Breast epithelium (tissue), 4 donors: ENCODE measurements around the gene PGGHG. TPM values are rescaled to one million over a fixed set of nuclear protein-coding genes. Genes with fewer than 3 reads are reported as not detected.
"Not testable (repeated sequence)": the region's sequence is repeated elsewhere in the genome, so short reads cannot be mapped to it uniquely, and the experiment has no call there.

ENCODE experiments used
- DNase-seq, 2 donors: peaks; one replicate each; pipeline ENCODE4 v3.0.0-alpha.2; 2019; ENCODE audit warnings: low spot score in 2 of 2
- H3K27ac ChIP-seq, 2 donors: fragments of 200-600 bp; sonication (generic) in 1 of 2; one replicate each; pipeline ENCODE4 v1.5.1; 2016 to 2019; ENCODE audit warnings: mild to moderate bottlenecking in 1 of 2
- H3K27me3 ChIP-seq, 2 donors: fragments of 200-600 bp; sonication (generic) in 1 of 2; one replicate each; pipeline versions ENCODE4 v1.5.1 to v1.6.0; 2017 to 2019; ENCODE audit warnings: control low read depth in 1 of 2, mild to moderate bottlenecking in 1 of 2
- H3K36me3 ChIP-seq: fragments of 200-600 bp; one replicate; pipeline ENCODE4 v1.5.1; 2019
- H3K4me1 ChIP-seq, 2 donors: fragments of 200-600 bp; sonication (generic); one replicate each; pipeline ENCODE4 v1.5.1; 2016 to 2019; ENCODE audit warnings: control low read depth in 1 of 2
- H3K4me3 ChIP-seq, 3 donors: fragments of 200-600 bp; sonication (generic); 1 replicate in 2 of 3; 2 replicates in 1 of 3; pipeline ENCODE4 v1.5.1; 2016 to 2019; ENCODE audit warnings: mild to moderate bottlenecking in 3 of 3, moderate library complexity in 2 of 3
- H3K9me3 ChIP-seq, 2 donors: fragments of 200-600 bp; sonication (generic) in 1 of 2; one replicate each; pipeline ENCODE4 v1.5.1; 2016 to 2019; ENCODE audit warnings: control low read depth in 1 of 2
- POLR2A ChIP-seq: fragments of 450-650 bp; IDR thresholded peaks from one replicate; pipeline ENCODE4 v1.6.1; 2016; ENCODE audit warnings: antibody characterized with exemption, mild to moderate bottlenecking, moderate library complexity
- POLR2AphosphoS5 ChIP-seq, 3 donors: sonication (generic); formaldehyde crosslinking; IDR thresholded peaks; one replicate each; pipeline ENCODE4 v1.6.1; 2017; ENCODE audit warnings: antibody characterized with exemption in 3 of 3
- intact Hi-C: fragments of 100-400 bp; cut with DNase I; formaldehyde crosslinking; loops from one replicate; pipeline ENCODE4 v1.15.1; 2023; ENCODE audit warnings: low total_unique reads
- total RNA-seq, 3 donors: library from RNA; depleted of rRNA; stranded (reverse); fragments of >200 nt; gene quantifications; one replicate each; pipeline ENCODE4 v1.1.0, GENCODE V29; 2016
- TF ChIP-seq, protein P1 (sequence below), 3 donors: fragments of 450-650 bp; IDR thresholded peaks; one replicate each; pipeline ENCODE4 v1.5.1; 2016 to 2017; ENCODE audit warnings: antibody characterized with exemption in 3 of 3, mild to moderate bottlenecking in 3 of 3, moderate library complexity in 3 of 3

The PGGHG gene
- total RNA-seq, 3 donors from 2014 or later: 13.0 to 63.9 (median 37.3) TPM

DNA sequence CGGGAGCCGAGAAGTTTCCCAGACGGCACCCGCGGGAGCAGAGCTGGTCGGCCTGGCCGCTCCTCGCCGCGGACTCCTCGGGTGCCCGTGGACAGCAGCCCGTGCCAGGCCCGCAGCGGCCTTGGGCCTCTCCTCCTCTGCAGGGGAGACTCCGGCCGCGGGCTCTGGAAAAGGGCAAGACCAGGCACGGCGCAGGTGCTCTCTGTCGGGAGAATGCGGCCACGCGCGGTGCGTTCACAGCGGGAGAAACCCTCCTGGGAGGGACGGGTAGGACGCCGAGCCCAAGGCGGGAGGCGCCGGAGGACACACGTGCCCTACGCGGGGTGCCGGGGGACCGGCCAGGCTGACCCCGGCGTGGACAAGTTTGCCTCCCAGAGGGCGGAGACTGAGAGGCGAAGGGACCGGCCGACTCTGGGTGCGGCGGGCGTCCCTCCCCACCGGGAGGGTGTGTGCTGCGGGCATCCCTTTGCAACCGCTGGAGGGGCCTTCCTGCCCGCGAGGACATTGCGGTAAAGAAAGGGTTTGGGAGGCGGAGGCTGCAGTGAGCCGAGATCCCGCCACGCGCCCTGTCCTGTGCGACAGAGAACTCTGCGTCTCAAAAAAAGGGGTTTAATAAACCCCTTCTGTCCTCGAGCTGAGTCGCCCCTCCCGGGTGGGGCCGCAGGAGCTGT lies 27.2 kb downstream of the PGGHG start:
- Histone ChIP-seq H3K27ac (peak overlapping the region; percentile 65 to 93), H3K36me3 (no peaks in the 10 kb centered on the region), H3K4me1 (peaks cover 0 to 20% of the 10 kb centered on the region in 2 donors), H3K27me3 (no peaks in the 10 kb centered on the region), H3K4me3 (peak overlapping the region; percentile 52 to 88 (median 60)), H3K9me3 (no peaks in the 10 kb centered on the region)
- no peak for DNase-seq
- TF ChIP-seq, protein P1, sequence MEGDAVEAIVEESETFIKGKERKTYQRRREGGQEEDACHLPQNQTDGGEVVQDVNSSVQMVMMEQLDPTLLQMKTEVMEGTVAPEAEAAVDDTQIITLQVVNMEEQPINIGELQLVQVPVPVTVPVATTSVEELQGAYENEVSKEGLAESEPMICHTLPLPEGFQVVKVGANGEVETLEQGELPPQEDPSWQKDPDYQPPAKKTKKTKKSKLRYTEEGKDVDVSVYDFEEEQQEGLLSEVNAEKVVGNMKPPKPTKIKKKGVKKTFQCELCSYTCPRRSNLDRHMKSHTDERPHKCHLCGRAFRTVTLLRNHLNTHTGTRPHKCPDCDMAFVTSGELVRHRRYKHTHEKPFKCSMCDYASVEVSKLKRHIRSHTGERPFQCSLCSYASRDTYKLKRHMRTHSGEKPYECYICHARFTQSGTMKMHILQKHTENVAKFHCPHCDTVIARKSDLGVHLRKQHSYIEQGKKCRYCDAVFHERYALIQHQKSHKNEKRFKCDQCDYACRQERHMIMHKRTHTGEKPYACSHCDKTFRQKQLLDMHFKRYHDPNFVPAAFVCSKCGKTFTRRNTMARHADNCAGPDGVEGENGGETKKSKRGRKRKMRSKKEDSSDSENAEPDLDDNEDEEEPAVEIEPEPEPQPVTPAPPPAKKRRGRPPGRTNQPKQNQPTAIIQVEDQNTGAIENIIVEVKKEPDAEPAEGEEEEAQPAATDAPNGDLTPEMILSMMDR (IDR thresholded peaks at IDR 0.05): no peak
- intact Hi-C loops: no loop called here

DNA sequence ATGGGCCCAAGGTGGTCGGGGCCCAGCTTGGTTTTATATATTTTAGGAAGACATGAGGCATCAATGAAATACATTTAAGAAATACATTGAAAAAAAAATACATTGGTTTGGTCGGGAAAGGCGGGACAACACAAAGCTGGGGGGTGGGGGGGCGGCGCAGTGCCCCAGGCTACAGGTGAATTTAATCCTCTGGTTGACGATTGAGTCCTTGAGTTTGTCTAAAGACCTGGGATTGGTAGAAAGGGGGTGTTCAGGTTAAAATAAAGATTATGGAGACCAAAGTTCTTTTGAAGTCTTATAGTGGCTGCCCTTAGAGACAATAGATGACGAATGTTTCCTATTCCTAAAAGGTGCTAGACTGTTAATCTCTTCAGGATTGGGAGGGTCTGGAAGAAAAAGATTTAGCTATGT lies 28.0 kb downstream of the PGGHG start:
- no peak for DNase-seq
- no peak for TF ChIP-seq POLR2AphosphoS5 (IDR thresholded peaks at IDR 0.05)
- TF ChIP-seq POLR2A: no peak
- TF ChIP-seq, protein P1 (IDR thresholded peaks at IDR 0.05): no peak
- H3K4me3 ChIP-seq: peak overlapping the region; percentile 52 to 88 (median 60)

DNA sequence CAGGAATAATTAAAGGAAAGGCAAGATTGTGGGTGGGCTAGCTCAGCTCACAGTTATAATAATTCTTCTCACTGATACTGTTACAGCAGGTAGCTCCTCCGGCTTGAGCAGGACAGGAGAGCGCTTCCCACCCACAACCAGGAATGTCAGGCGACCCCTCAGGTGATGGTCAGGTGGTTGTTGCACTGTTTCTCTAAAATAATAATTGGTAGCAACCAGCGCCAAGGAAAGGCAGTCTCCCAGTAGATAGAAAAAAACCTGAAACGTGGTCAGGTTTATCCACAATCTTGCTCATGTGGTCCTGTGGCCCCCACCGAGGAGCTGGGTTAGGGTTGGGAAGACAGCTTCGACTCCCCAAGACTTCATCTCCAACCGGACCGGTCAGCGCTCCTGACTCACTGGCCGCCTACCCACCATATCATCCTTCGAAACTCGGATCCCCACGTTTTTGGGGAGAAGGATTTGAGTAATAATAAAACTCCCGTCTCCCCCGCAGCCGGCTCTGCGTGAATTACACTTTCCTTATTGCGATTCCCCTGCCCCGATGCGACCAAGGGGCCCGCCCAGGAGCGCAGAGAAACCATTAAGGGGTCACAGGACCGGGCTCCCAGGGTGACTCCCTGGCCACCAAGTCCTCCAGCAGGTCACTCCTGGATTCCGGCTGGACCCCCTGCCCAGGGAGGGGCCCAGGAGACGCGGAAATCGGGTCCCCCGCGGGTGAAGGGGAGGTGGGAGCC lies 28.9 kb downstream of the PGGHG start:
- intact Hi-C loops, H3K9me3 ChIP-seq, H3K36me3 ChIP-seq, H3K27me3 ChIP-seq: not testable (repeated sequence)
- peak in 1 of 3 donors; percentile 15 for TF ChIP-seq POLR2AphosphoS5 (IDR thresholded peaks at IDR 0.05)
- TF ChIP-seq, protein P1 (IDR thresholded peaks at IDR 0.05): peak in 1 of 3 donors; percentile 9
- peak overlapping the region; percentile 13 to 93 for H3K27ac ChIP-seq
- DNase-seq: peak in 1 of 2 donors; percentile 38
- peaks cover 0 to 20% of the 10 kb centered on the region in 2 donors for H3K4me1 ChIP-seq
- peak overlapping the region; percentile 25 to 88 (median 39) for H3K4me3 ChIP-seq

More for the DNA sequence above, 28.0 kb downstream of the PGGHG start:
- Histone ChIP-seq H3K27me3 (no peaks in the 10 kb centered on the region), H3K36me3 (no peaks in the 10 kb centered on the region), H3K27ac (peak overlapping the region; percentile 13 to 93), H3K4me1 (peaks cover 0 to 20% of the 10 kb centered on the region in 2 donors), H3K9me3 (no peaks in the 10 kb centered on the region)
- intact Hi-C loops: no loop called here

DNA sequence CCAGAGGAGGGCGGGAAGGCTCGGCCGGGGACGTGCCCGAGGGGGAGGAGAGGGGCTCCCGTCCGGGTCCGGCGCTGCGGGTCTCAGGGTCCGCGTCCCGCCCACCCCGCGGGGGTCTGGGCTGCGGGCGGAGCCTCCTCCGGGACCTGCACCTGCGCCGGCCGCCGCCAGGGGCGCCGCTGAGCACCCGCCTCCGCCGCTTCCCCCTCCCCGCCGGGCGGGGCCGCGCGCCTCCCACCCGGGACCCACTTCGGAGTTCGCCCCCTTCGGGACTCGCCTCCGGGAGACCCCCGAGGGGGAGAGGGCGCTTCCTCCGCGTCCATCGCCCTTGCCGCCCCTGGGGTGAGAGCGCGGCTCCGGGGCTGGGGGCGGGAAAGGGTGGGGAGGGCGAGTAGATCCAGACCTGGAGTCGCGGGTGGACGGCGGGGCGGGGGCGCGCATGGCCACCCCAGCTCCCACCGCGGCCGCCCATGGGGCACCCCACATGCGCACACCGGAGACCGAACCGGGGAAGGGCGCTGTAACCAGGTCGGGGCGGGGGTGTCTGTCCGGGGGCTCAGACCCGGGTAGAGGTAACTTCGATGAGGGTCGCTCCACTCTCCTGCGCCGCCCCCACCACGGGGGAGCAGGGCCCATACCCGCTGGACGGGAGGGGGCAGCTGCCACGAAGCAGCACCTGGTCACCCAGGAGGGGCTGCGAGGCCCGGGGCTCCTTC lies 29.6 kb downstream of the PGGHG start:
- H3K36me3 ChIP-seq, intact Hi-C loops, H3K9me3 ChIP-seq, DNase-seq, H3K27me3 ChIP-seq: not testable (repeated sequence)
- peak overlapping the region; percentile 95 to 98 for H3K27ac ChIP-seq
- peak overlapping the region; percentile 67 to 88 (median 81) for H3K4me3 ChIP-seq
- peaks cover 0 to 14% of the 10 kb centered on the region in 2 donors for H3K4me1 ChIP-seq

DNA sequence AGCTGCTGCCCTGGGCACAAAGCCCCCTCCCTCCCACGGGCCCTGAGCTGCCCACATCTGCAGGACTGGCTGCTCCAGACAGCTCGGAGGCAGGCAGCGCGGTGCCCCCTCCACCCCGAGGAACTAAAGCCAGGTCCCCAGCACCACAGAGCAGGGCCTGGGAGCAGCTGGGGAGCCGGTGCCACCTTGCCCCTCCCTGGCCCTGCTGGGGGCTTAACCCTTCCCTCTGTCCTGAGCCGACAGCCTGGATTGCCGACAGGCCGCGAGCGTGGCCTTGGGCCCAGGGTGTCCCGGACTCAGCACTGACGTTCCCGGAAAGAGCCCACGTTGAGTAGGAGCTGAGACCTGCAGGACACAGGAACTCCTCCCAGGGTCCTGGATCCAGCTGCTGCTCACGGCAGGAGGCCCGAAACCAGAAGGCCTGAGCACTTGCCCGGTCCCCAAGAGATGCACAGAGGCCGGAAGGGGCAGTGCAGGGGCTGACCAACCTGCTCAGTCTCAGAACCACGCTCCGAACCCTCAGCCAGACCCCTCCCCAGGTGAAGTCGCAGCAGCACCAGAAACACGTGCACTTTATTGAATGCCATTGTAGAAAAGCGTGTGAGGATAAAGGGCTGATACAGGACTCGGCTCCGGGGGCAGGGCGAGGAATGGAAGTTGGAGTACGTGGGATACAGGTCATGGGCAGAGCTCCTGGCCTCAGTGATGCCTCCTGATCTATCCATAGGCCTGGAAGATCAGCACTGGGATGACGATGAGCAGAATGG lies 30.4 kb downstream of the PGGHG start:
- DNase-seq, H3K36me3 ChIP-seq, intact Hi-C loops, H3K9me3 ChIP-seq, H3K27me3 ChIP-seq: not testable (repeated sequence)
- Histone ChIP-seq H3K4me3 (peak overlapping the region; percentile 67 to 86 (median 81)), H3K4me1 (peaks cover 0 to 12% of the 10 kb centered on the region in 2 donors), H3K27ac (peak overlapping the region; percentile 95 to 98)
- TF ChIP-seq POLR2AphosphoS5 (IDR thresholded peaks at IDR 0.05): peak in 1 of 3 donors; percentile 22

DNA sequence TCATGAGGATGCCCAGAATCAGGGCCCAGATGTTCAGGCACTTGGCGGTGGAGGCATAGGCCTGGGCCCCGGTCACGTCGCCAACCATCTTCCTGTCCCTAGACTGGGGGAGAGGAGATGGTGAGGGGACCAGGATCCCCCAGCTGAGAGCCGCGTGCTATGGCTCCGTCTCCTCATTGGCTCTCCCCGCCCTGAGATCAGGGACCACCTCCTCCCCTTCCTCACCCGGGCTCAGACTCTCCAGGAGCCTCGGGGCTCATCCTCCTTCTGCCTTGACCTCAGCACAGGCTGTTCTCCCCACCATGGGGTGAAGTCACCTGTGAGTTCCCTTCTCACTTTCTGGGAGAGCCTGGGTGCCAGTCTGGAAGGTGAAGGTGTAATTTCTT lies 31.0 kb downstream of the PGGHG start:
- Histone ChIP-seq H3K4me3 (peak overlapping the region; percentile 67 to 86 (median 81)), H3K4me1 (peaks cover 0 to 12% of the 10 kb centered on the region in 2 donors), H3K27ac (peak overlapping the region; percentile 95 to 98)
- H3K36me3 ChIP-seq, H3K27me3 ChIP-seq, intact Hi-C loops, DNase-seq, H3K9me3 ChIP-seq: not testable (repeated sequence)
